Transverse colon (tissue), 4 donors: ENCODE measurements around the gene PRRX1. TPM values are rescaled to one million over a fixed set of nuclear protein-coding genes. Genes with fewer than 3 reads are reported as not detected.

ENCODE experiments used
- DNase-seq: peaks from one replicate; pipeline ENCODE4 v3.0.0-alpha.2; 2019
- H3K27ac ChIP-seq, 4 donors: fragments of 200-600 bp; sonication (generic); 2 replicates each; pipeline ENCODE4 v1.5.1; 2016 to 2018; ENCODE audit warnings: inconsistent platforms in 4 of 4
- H3K27me3 ChIP-seq: fragments of 200-600 bp; sonication (generic); 2 replicates; pipeline ENCODE4 v1.5.1; 2017; ENCODE audit warnings: inconsistent platforms
- H3K36me3 ChIP-seq, 4 donors: fragments of 200-600 bp; sonication (generic); 2 replicates each; pipeline ENCODE4 v1.5.1; 2017 to 2019; ENCODE audit warnings: inconsistent platforms in 4 of 4
- H3K4me1 ChIP-seq, 4 donors: fragments of 200-600 bp; sonication (generic); 2 replicates each; pipeline ENCODE4 v1.5.1; 2017 to 2020; ENCODE audit warnings: inconsistent platforms in 4 of 4
- H3K4me3 ChIP-seq, 4 donors: fragments of 200-600 bp; sonication (generic); 1 replicate in 1 of 4; 2 replicates in 3 of 4; pipeline versions ENCODE4 v1.5.1 to v1.6.1; 2017 to 2019; ENCODE audit warnings: inconsistent platforms in 4 of 4
- H3K9me3 ChIP-seq, 2 donors: fragments of 200-600 bp; sonication (generic); 2 replicates each; pipeline ENCODE4 v1.5.1; 2017 to 2019; ENCODE audit warnings: inconsistent platforms in 2 of 2
- CTCF ChIP-seq, 5 experiments: fragments of 200-600 bp in 3 of 5; fragments of 450-650 bp in 2 of 5; sonication (generic) in 3 of 5; IDR thresholded peaks; 1 replicate in 2 of 5; 2 replicates in 3 of 5; pipeline ENCODE4 v1.5.1; 2016 to 2017; ENCODE audit warnings: antibody characterized with exemption in 5 of 5, inconsistent platforms in 3 of 5, mild to moderate bottlenecking in 2 of 5, moderate library complexity in 1 of 5
- EP300 ChIP-seq: sonication (generic); formaldehyde crosslinking; IDR thresholded peaks from one replicate; pipeline ENCODE4 v1.6.1; 2017; ENCODE audit warnings: antibody characterized with exemption, low read depth
- POLR2A ChIP-seq: fragments of 450-650 bp; IDR thresholded peaks from one replicate; pipeline ENCODE4 v1.6.1; 2016; ENCODE audit warnings: antibody characterized with exemption, mild to moderate bottlenecking, moderate library complexity
- POLR2AphosphoS5 ChIP-seq, 3 donors: sonication (generic); formaldehyde crosslinking; IDR thresholded peaks; one replicate each; pipeline ENCODE4 v1.6.1; 2016; ENCODE audit warnings: antibody characterized with exemption in 3 of 3
- WGBS, 2 donors: methylation state at CpG; one replicate each; pipeline ENCODE4 v1.1.5; 2018; ENCODE audit warnings: low coverage in 1 of 2; 5-methylcytosine and 5-hydroxymethylcytosine counted together
- in situ Hi-C, 4 donors: fragments of 200-750 bp; cut with MboI; loops; one replicate each; pipeline versions ENCODE4 v1.15.0 to v1.15.1; 2017; ENCODE audit warnings: low sequenced_read_pairs in 3 of 4, low pct_ligation_motif_present in 1 of 4, low pct_unique_long_range_greater_than_20kb in 1 of 4
- intact Hi-C: fragments of 100-400 bp; cut with DNase I; formaldehyde crosslinking; loops from one replicate; pipeline ENCODE4 v1.15.1; 2023; ENCODE audit warnings: low total_unique reads
- total RNA-seq, 4 donors: library from RNA; depleted of rRNA; stranded (reverse); fragments of >200 nt; gene quantifications; one replicate each; pipeline ENCODE4 v1.1.0, GENCODE V29; 2016

The PRRX1 gene
- total RNA-seq, 4 donors from 2014 or later, result 0.75 to 9.2 (median 2.7) TPM

GRCh38 chr1:170662561-170663403, 1.1 kb upstream of the PRRX1 start:
- H3K9me3 ChIP-seq, result no peaks in the 10 kb centered on the region
- peaks cover 96% of the 10 kb centered on the region for H3K27me3 ChIP-seq
- in situ Hi-C loops, result no loop called here
- H3K36me3 ChIP-seq, result no peaks in the 10 kb centered on the region
- TF ChIP-seq POLR2AphosphoS5 (IDR thresholded peaks at IDR 0.05) (no peak), CTCF (IDR thresholded peaks at IDR 0.05) (no peak), EP300 (no peak), POLR2A (no peak)
- peaks cover 10 to 43% (median 35%) of the 10 kb centered on the region in 4 donors for H3K4me1 ChIP-seq
- intact Hi-C loops, result no loop called here
- 4 to 6% methylated on average over 10 to 11 of the region's 11 CpGs for WGBS, 2 donors
- DNase-seq, result no peak
- peak overlapping the region in 1 of 4 donors; percentile 31 for H3K4me3 ChIP-seq
- H3K27ac ChIP-seq, result peak overlapping the region in 2 of 4 donors; percentile 2 to 46

GRCh38 chr1:170663404-170664092, 383 bp upstream of the PRRX1 start:
- peaks cover 98% of the 10 kb centered on the region for H3K27me3 ChIP-seq
- intact Hi-C loops (no loop called here), in situ Hi-C loops (no loop called here)
- peak overlapping the region in 3 of 4 donors; percentile 37 to 60 (median 40) for H3K4me3 ChIP-seq
- no peaks in the 10 kb centered on the region for H3K9me3 ChIP-seq
- WGBS, 2 donors, result 9 to 17% methylated on average over 12 of the region's 12 CpGs
- DNase-seq, result no peak
- no peaks in the 10 kb centered on the region for H3K36me3 ChIP-seq
- no peak for TF ChIP-seq EP300
- TF ChIP-seq CTCF (IDR thresholded peaks at IDR 0.05), result no peak
- no peak for TF ChIP-seq POLR2AphosphoS5 (IDR thresholded peaks at IDR 0.05)
- no peak for TF ChIP-seq POLR2A
- peak overlapping the region; percentile 2 to 48 (median 38) for H3K27ac ChIP-seq
- H3K4me1 ChIP-seq, result peaks cover 10 to 48% (median 35%) of the 10 kb centered on the region in 4 donors

- intact Hi-C loops (no loop called here), in situ Hi-C loops (no loop called here)
- peaks cover 100% of the 10 kb centered on the region for H3K27me3 ChIP-seq
- peak; percentile 34 for DNase-seq
- no peaks in the 10 kb centered on the region for H3K9me3 ChIP-seq
- WGBS, 2 donors, result 20 to 26% methylated on average over 1 to 34 of the region's 37 CpGs
- H3K36me3 ChIP-seq, result no peaks in the 10 kb centered on the region
- no peak for TF ChIP-seq EP300
- TF ChIP-seq CTCF (IDR thresholded peaks at IDR 0.05), result no peak
- TF ChIP-seq POLR2A, result no peak
- no peak for TF ChIP-seq POLR2AphosphoS5 (IDR thresholded peaks at IDR 0.05)
- peak overlapping the region; percentile 16 to 60 (median 38) for H3K4me3 ChIP-seq
- peak overlapping the region; percentile 8 to 60 (median 40) for H3K27ac ChIP-seq
- peaks cover 10 to 51% (median 35%) of the 10 kb centered on the region in 4 donors for H3K4me1 ChIP-seq
Observed at GRCh38 chr1:170664828-170665612, 1.1 kb downstream of the PRRX1 start.
